BLaER1 treated with 17β-estradiol and CSF1 and Interleukin-3, amounts not matched to agents 10 nM and 100 nM (cell line): ENCODE data around the gene SLC20A1.

Experiments
- H3K27ac ChIP-seq, 11 experiments: shearing (Covaris generic); formaldehyde crosslinking; 2 replicates each; pipeline ENCODE4 v1.8.1; 2022
- H3K27me3 ChIP-seq, 11 experiments: shearing (Covaris generic); formaldehyde crosslinking; 2 replicates each; pipeline ENCODE4 v1.8.1; 2022
- H3K36me3 ChIP-seq, 11 experiments: shearing (Covaris generic); formaldehyde crosslinking; 2 replicates each; pipeline ENCODE4 v1.8.1; 2022
- H3K4me1 ChIP-seq, 10 experiments: shearing (Covaris generic); formaldehyde crosslinking; 2 replicates each; pipeline ENCODE4 v1.8.1; 2022
- H3K4me2 ChIP-seq, 11 experiments: shearing (Covaris generic); formaldehyde crosslinking; 2 replicates each; pipeline ENCODE4 v1.8.1; 2022
- H3K4me3 ChIP-seq, 10 experiments: shearing (Covaris generic); formaldehyde crosslinking; 2 replicates each; pipeline ENCODE4 v1.8.1; 2022
- H3K9ac ChIP-seq, 11 experiments: shearing (Covaris generic); formaldehyde crosslinking; 2 replicates each; pipeline ENCODE4 v1.8.1; 2022
- H3K9me3 ChIP-seq, 11 experiments: shearing (Covaris generic); formaldehyde crosslinking; replicated peaks in 1 of 11; 2 replicates each; pipeline ENCODE4 v1.8.1; 2022
- H4K20me1 ChIP-seq, 11 experiments: shearing (Covaris generic); formaldehyde crosslinking; 2 replicates each; pipeline ENCODE4 v1.8.1; 2022
- Cebpa-rat ChIP-seq, 11 experiments: shearing (Covaris generic); IDR thresholded peaks; 2 replicates each; pipeline ENCODE4 v1.8.1; 2022

Gene SLC20A1

DNA sequence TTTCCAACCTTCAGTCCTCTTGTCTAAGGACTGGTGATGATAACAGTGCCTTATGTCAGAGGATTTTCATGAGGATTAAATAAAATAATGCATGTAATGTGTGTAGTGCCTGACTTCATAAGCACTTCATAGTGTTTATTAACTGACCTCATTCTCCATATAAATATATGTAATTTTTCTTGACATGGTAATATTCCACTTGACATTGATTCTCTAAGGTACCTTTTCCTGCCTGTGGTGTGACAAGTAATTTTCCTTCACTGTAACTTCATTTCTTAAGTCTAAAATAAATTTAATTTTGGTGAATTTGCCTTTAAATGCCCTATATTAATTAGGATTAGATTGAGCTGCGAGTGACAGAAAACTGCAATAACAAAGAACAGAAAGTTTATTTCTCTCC, 27.3 kb downstream of the SLC20A1 start:
- Histone ChIP-seq H3K4me3 (no peak overlapping the region), H4K20me1 (no peaks in the 10 kb centered on the region), H3K4me2 (peak overlapping the region in 6 of 11 experiments; percentile 81 to 92 (median 84); a peak in 7 of 22 replicates), H3K27me3 (no peaks in the 10 kb centered on the region), H3K9ac (peak overlapping the region in 1 of 11 experiments; percentile 67; a peak in 1 of 22 replicates), H3K27ac (peak overlapping the region in 7 of 11 experiments; percentile 71 to 82 (median 78); a peak in 8 of 22 replicates), H3K4me1 (peaks cover 16 to 73% (median 38%) of the 10 kb centered on the region in 10 experiments), H3K9me3 (peaks cover 0 to 10% (median 0%) of the 10 kb centered on the region in 11 experiments; a peak in 2 of 22 replicates), H3K36me3 (peaks cover 0 to 6% (median 0%) of the 10 kb centered on the region in 11 experiments; a peak in 4 of 22 replicates)
- TF ChIP-seq Cebpa-rat (IDR thresholded peaks at IDR 0.05) = no peak

DNA sequence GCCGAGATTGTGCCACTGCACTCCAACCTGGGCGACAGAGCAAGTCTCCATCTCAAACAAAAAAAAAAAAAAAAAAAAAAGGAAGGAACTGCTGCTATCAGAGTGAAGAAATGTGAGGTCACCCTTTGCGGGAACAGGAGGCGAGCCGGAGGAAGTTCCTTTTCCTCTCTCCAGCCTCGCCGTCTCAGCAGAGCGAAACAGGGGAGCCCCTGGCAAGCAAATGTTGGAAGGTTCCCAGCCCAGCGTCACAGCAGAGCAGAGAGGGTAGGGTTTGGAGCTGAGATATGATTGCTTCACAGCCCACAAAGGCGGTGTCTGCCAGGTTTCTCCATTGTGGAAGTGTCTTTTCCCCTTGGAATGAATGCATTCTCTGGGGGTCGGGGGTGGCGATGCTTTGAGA, 28.5 kb downstream of the SLC20A1 start:
- H3K9ac ChIP-seq = peak overlapping the region in 10 of 11 experiments; percentile 9 to 67 (median 60); a peak in 15 of 22 replicates
- H3K4me2 ChIP-seq = peak overlapping the region; percentile 60 to 92 (median 81)
- H3K36me3 ChIP-seq = peaks cover 0 to 3% (median 0%) of the 10 kb centered on the region in 11 experiments; a peak in 1 of 22 replicates
- peaks cover 0 to 10% (median 0%) of the 10 kb centered on the region in 11 experiments; a peak in 2 of 22 replicates for H3K9me3 ChIP-seq
- no peaks in the 10 kb centered on the region for H4K20me1 ChIP-seq
- peak in 5 of 11 experiments; percentile 7 to 48 (median 33); a peak in 5 of 22 replicates for TF ChIP-seq Cebpa-rat (IDR thresholded peaks at IDR 0.05)
- H3K4me1 ChIP-seq = peaks cover 16 to 78% (median 39%) of the 10 kb centered on the region in 10 experiments
- peak overlapping the region; percentile 46 to 82 (median 76); a peak in 21 of 22 replicates for H3K27ac ChIP-seq
- no peaks in the 10 kb centered on the region for H3K27me3 ChIP-seq
- H3K4me3 ChIP-seq = peak overlapping the region in 6 of 10 experiments; percentile 0 to 36 (median 11); a peak in 4 of 20 replicates

DNA sequence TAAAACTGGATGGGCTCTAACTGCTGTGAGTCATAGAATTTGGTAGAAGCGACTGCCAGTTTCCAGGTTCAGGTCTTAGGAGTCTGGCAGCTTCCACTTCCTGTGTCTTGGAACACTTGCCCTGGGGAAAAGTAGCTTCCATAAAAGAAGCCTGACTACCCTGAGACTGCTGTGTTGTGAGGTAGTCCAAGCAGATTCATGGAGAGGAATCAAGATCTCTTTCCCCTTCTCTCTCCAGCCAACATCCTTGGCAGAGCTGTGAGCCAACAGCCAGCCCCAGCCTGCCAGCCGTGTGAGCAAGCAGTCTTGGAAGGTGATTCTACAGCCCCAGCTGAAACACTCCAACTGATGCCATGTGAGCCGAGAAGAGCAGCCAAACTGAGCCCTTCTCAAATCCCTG, 33.7 kb downstream of the SLC20A1 start:
- no peak for TF ChIP-seq Cebpa-rat (IDR thresholded peaks at IDR 0.05)
- H3K9me3 ChIP-seq = peaks cover 0 to 10% (median 0%) of the 10 kb centered on the region in 11 experiments; a peak in 2 of 22 replicates
- peak overlapping the region in 1 of 11 experiments; percentile 5; a peak in 2 of 22 replicates for H3K27ac ChIP-seq

DNA sequence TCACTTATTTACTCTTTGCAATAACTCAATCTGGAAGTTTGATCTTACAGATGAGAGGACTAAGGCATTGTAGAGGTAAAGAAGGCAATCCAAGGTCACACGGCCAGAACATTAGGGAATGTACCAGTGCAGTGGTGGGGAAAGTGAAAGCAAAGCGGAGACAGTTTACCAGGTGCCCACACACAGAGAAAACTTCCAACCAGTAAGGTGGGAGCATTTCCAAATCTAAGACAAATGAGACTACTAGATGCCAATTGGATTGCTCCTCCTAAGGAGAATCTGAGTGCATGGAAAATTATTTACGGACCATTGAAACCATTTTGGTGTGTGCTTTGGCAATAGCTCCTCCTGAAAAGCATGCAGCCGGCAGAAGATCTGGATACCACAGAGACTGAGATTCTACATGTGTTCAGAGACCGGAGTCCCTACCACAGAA, 34.9 kb downstream of the SLC20A1 start:
- no peaks in the 10 kb centered on the region for H4K20me1 ChIP-seq
- peaks cover 0 to 10% (median 0%) of the 10 kb centered on the region in 11 experiments; a peak in 2 of 22 replicates for H3K9me3 ChIP-seq
- peaks cover 14 to 79% (median 44%) of the 10 kb centered on the region in 10 experiments for H3K4me1 ChIP-seq
- no peak overlapping the region for H3K27ac ChIP-seq
- no peak for TF ChIP-seq Cebpa-rat (IDR thresholded peaks at IDR 0.05)
- no peaks in the 10 kb centered on the region for H3K36me3 ChIP-seq
- H3K27me3 ChIP-seq = no peaks in the 10 kb centered on the region
- H3K4me2 ChIP-seq = peak overlapping the region in 2 of 11 experiments; percentile 11 to 26; a peak in 3 of 22 replicates
- no peak overlapping the region for H3K4me3 ChIP-seq
- no peak overlapping the region for H3K9ac ChIP-seq

More for the DNA sequence above, 33.7 kb downstream of the SLC20A1 start:
- no peak overlapping the region for H3K4me3 ChIP-seq
- H3K36me3 ChIP-seq = no peaks in the 10 kb centered on the region
- H4K20me1 ChIP-seq = no peaks in the 10 kb centered on the region
- H3K9ac ChIP-seq = no peak overlapping the region
- peak overlapping the region in 4 of 11 experiments; percentile 20 to 47 (median 27); a peak in 5 of 22 replicates for H3K4me2 ChIP-seq
- peaks cover 18 to 79% (median 44%) of the 10 kb centered on the region in 10 experiments for H3K4me1 ChIP-seq
- H3K27me3 ChIP-seq = no peaks in the 10 kb centered on the region

DNA sequence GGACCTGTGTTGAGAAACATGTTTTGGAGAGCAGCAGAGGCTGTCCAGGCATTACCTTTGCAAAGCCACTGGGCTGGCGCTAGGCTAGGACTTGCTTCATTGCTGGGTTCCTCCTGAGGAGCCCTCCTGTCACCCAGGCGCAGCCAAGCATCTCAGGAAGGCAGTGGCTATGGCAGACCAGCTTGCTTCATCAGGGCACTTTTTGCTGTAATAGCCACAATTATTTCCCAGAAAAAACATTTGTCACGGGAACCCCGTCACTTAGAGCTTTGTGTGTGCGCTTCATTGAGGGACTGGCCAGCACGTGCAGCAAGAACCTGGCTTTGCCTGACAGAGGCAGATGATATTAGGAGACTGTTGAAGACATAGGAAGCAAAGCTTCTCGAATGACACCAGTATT, 36.4 kb downstream of the SLC20A1 start:
- Histone ChIP-seq H3K4me3 (no peak overlapping the region), H3K9me3 (no peaks in the 10 kb centered on the region), H3K9ac (no peak overlapping the region; a peak in 2 of 22 replicates), H3K4me1 (peaks cover 25 to 79% (median 55%) of the 10 kb centered on the region in 10 experiments), H3K27ac (peak overlapping the region in 8 of 11 experiments; percentile 3 to 85 (median 78); a peak in 11 of 22 replicates), H3K27me3 (no peaks in the 10 kb centered on the region), H3K4me2 (peak overlapping the region in 7 of 11 experiments; percentile 49 to 94 (median 84); a peak in 12 of 22 replicates), H4K20me1 (no peaks in the 10 kb centered on the region), H3K36me3 (no peaks in the 10 kb centered on the region)
- TF ChIP-seq Cebpa-rat (IDR thresholded peaks at IDR 0.05) = no peak

DNA sequence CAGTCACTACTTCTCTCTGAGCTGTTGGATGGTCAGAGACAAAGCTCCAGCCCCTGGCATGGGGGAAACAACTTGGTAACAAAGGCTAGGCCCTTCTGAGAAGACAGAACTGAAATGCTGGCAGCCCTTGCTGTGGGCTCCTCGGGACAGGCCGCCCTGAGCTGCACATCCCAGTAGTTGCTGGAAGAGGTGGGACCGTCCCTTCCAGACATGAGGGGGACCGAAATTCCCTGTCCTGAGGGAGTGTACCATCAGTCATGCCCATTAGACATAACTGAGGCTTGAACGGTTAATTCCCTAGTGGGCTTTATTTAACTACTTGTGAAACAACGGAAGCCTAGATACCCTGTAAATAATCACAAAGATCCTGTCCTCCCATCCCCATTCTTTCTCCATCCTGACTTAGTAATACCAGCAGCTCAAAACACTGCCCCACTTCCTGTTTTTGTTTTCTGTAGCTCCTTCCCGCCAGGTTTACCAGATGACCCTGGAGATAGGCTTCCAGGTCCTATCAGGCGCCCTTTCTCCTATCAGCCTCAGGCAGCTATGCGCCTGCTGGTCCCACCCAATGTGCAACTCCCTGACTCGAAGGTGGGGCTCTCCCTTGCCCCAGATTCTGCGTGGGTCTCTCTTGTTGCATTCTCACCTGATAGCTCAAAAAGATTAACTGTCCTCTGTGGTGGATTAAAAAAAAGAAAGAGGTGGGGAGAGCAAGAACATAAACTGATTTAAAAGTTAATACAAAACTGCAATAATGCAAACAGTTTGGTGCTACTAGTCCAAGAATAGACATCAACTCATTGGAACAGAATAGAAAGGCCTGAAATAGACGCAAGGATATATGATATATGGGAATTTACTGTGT, 38.0 kb downstream of the SLC20A1 start:
- no peaks in the 10 kb centered on the region for H3K36me3 ChIP-seq
- no peaks in the 10 kb centered on the region for H3K27me3 ChIP-seq
- H3K4me1 ChIP-seq = peaks cover 25 to 95% (median 68%) of the 10 kb centered on the region in 10 experiments
- TF ChIP-seq Cebpa-rat (IDR thresholded peaks at IDR 0.05) = no peak; a peak in 1 of 22 replicates
- peak overlapping the region; percentile 49 to 94 (median 72) for H3K4me2 ChIP-seq
- H3K27ac ChIP-seq = peak overlapping the region; percentile 24 to 85 (median 77); a peak in 18 of 22 replicates
- peak overlapping the region in 10 of 11 experiments; percentile 1 to 70 (median 52); a peak in 16 of 22 replicates for H3K9ac ChIP-seq
- H3K4me3 ChIP-seq = peak overlapping the region in 1 of 10 experiments; percentile 41; a peak in 2 of 20 replicates
- H3K9me3 ChIP-seq = no peaks in the 10 kb centered on the region
- no peaks in the 10 kb centered on the region for H4K20me1 ChIP-seq

DNA sequence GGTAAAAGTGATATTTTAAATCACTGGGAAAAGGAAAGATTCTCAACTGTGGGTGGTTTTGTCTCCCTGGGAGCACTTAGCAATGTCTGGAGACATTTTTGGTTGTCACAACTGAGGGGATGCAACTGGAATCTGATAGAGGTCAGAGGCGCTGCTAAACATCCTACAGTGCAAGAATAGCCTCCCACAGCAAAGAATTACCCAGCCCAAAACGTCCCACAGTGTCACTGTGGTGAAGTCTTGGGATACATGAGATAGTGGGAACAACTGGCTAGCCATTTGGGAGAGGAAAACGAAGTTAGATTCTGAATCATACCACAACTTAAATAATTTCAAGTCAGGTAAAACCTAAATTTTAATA, 38.7 kb downstream of the SLC20A1 start:
- H3K4me3 ChIP-seq = no peak overlapping the region
- H3K36me3 ChIP-seq = no peaks in the 10 kb centered on the region
- no peaks in the 10 kb centered on the region for H3K27me3 ChIP-seq
- H4K20me1 ChIP-seq = no peaks in the 10 kb centered on the region
- peaks cover 25 to 95% (median 71%) of the 10 kb centered on the region in 10 experiments for H3K4me1 ChIP-seq
- no peak for TF ChIP-seq Cebpa-rat (IDR thresholded peaks at IDR 0.05)
- H3K9me3 ChIP-seq = no peaks in the 10 kb centered on the region
- peak overlapping the region in 9 of 11 experiments; percentile 49 to 94 (median 78); a peak in 17 of 22 replicates for H3K4me2 ChIP-seq
- H3K9ac ChIP-seq = peak overlapping the region in 2 of 11 experiments; percentile 49 to 59; a peak in 2 of 22 replicates
- H3K27ac ChIP-seq = peak overlapping the region in 8 of 11 experiments; percentile 25 to 85 (median 78); a peak in 14 of 22 replicates

DNA sequence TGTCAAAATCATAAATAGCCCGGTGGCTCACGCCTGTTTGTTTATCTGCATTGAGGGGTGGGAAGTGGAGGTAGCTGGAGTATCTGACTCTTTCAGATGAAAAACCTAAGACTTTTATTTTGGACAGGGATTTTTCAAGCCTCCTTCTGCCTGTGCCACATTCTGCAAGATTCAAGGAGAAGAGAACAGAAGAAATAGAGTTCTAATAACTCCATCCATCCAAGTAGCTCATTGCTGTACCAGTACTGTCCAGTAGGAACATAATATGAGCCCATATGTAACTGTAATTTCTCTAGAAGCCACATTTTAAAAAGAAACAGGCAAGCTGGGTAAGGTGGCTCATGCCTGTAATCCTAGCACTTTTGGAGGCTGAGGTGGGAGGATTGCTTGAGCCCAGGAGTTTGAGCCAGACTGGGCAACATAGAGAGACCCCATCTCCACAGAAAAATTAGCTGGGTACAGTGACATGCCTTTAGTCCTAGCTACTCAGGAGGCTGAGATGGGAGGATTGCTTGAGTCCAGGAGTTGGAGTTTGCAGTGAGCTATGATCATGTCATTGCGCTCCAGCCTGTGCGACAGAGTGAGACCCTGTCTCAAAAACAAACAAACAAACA, 39.6 kb downstream of the SLC20A1 start:
- no peak overlapping the region for H3K4me3 ChIP-seq
- peaks cover 26 to 100% (median 78%) of the 10 kb centered on the region in 10 experiments for H3K4me1 ChIP-seq
- peak overlapping the region in 8 of 11 experiments; percentile 62 to 94 (median 76); a peak in 14 of 22 replicates for H3K4me2 ChIP-seq
- H3K27me3 ChIP-seq = no peaks in the 10 kb centered on the region
- H3K9me3 ChIP-seq = no peaks in the 10 kb centered on the region
- TF ChIP-seq Cebpa-rat (IDR thresholded peaks at IDR 0.05) = no peak
- H4K20me1 ChIP-seq = no peaks in the 10 kb centered on the region
- H3K9ac ChIP-seq = no peak overlapping the region; a peak in 1 of 22 replicates
- H3K36me3 ChIP-seq = no peaks in the 10 kb centered on the region
- H3K27ac ChIP-seq = peak overlapping the region in 7 of 11 experiments; percentile 13 to 85 (median 78); a peak in 7 of 22 replicates
